Fibroblast of skin of scalp (primary cell): ENCODE measurements around the gene FGF18.
"Not testable (repeated sequence)": the region's sequence is repeated elsewhere in the genome, so short reads cannot be mapped to it uniquely, and the experiment has no call there.

Experiments
- DNase-seq: peaks from one replicate; pipeline ENCODE4 v3.0.0-alpha.2; 2013

FGF18 gene

DNA sequence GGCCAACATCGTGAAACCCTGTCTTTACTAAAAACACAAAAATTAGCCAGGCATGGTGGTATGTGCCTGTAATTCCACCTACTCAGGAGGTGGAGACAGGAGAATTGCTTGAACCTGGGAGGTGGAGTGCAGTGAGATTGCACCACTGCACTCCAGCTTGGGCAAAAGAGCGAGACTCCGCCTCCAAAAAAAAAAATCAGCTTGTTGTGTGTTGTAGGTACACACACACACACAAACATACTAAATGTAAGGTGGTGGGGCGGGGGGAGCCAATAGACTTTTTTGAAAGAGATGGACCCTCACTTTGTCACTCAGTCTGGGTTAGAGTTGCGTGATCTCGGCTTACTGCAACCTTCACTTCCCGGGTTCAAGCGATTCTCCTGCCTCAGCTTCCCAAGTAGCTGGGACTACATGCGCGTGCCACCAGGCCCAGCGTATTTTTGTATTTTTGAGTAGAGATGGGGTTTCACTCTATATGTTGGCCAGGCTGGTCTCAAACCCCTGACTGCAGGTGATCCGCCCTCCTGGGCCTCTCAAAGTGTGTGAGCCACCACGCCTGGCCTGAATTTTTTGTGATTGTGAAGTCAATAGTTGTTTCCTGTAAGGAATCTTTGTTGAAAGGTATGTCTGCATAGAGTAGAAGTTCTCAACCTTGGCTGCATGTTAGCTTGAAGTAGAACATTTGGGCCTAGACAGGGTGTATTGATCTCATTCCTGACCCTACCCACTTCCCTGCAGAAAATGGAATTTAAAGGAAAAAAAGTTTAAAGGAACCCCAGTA is 18.1 kb upstream of the FGF18 start:
- DNase-seq = no peak

DNA sequence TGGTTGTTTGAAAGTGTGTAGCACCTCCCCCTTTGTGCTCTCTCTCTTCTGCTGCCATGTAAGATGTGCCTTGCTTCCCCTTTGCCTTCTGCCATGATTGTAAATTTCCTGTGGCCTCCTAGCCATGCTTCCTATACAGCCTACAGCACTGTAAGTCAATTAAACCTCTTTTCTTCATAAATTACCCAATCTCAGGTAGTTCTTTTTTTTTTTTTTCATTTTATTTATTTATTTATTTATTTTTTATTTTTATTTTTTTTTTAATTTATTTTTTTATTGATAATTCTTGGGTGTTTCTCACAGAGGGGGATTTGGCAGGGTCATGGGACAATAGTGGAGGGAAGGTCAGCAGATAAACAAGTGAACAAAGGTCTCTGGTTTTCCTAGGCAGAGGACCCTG is 16.7 kb upstream of the FGF18 start:
- not testable (repeated sequence) for DNase-seq

DNA sequence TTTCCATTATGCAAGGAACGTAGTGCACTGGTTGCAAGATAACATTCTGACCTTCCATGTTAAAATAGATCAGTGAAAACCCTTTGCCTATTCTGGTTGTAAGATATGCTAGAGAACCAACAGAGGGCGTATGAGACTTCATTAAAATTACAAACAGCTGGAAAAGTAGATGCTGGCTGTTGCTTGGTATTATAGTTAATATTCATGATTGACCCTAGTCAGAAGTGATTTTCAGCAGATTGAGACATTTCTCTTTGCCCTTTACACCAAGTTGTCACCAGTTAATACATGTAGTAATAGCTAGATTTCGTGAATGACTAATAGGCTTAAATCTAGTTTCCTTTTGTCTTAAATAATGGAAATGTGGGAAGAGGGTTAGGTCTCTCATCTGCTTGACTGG is 13.8 kb upstream of the FGF18 start:
- DNase-seq = peak; percentile 28

DNA sequence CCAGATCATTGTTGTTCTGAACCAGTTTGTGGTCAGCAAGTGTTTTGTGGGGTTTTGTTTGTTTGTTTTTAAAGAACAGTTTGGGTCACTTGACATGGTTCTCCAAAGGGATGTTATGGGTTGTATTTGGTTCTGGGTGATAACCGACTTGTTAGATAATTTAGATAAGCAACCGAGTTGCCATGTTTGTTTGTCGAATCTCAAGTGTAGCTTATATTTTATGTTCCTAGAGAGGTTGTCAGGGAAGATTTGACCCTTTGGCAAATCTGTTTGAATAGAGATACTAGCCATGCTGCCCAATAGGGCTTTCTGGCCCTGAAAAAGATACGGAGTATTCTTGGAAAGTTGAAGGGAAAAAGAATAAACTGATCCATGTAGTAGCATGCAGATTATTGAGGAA is 12.2 kb upstream of the FGF18 start:
- DNase-seq = no peak

GRCh38 chr5:171409164-171410136 is 10.0 kb upstream of the FGF18 start:
- DNase-seq = no peak

DNA sequence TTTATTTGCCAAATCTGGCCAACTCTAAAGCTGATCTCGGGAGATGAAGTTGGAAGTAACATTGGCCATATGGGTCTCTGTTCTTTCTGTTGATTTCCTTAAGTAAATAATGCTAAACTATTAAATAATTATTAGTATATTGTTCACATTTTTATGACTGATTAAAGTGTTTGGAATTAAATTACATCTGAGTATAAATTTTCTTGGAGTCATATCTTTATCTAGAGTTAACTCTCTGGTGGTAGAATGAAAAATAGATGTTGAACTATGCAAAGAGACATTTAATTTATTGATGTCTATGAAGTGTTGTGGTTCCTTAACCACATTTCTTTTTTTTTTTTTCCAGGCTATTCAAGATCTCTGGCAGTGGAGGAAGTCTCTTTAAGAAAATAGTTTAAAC is 9.3 kb upstream of the FGF18 start:
- peak; percentile 12 for DNase-seq

- no peak for DNase-seq
Observed at GRCh38 chr5:171412186-171412585, 7.3 kb upstream of the FGF18 start.

GRCh38 chr5:171413153-171413910 is 6.1 kb upstream of the FGF18 start:
- no peak for DNase-seq

DNA sequence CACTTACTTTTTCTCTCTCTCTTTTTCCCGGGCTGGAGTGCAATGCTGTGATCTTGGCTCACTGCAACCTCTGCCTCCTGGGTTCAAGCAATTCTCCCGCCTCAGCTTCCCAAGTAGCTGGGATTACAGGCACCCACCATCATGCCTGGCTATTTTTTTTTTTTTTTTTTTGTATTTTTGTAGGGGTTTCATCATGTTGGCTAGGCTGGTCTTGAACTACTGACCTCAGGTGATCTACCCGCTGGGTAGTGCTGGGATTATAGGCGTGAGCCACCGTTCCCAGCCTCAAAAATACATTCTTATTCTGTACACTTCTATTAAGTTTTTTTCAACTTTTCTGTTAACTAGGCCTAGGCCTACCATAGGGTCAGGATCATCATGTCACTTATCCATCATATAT is 5.5 kb upstream of the FGF18 start:
- DNase-seq = not testable (repeated sequence)

- DNase-seq = no peak
Observed at GRCh38 chr5:171415115-171415730, 4.2 kb upstream of the FGF18 start.

DNA sequence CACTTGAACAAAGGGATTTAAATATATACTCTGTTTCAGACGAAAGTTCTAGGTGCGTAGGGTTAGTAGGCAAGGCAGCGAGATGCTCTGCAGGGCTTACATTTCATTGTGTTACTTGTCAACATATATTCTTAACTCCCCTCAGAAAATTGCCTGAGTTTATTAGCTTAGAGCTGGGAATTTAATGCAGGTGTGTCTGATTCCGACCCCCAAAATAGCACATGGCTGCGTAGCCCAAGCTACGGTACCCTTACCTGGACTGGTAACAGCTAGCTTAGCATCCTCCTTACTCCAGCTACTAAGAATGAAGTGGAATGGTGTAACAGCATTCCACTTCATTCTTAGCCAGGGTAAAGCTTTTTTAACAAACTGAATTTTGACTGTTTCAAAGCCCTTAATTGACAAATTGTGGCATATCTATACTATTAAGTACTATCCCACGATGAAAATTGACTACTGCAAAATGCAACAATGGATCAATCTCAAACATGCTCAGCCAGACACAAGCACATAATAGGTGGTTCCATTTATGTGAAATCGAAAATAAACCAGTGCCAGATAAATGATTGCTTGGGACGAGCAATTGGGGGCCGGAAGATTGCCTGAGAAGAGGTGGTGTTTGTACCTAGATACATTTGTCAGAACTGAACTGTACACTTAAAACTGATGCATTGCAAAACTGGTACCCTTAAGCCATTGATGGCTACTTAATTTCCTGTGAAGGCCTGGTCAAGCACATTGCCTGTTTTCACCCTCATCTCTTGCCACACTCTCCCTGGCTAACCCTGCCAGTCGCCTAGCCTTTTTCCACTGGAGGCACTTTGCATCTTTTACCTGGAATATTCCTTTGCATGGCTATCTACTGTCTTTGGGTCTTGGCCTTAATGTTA is 3.0 kb upstream of the FGF18 start:
- no peak for DNase-seq

- peak; percentile 79 for DNase-seq
Observed at GRCh38 chr5:171418316-171418981, 998 bp upstream of the FGF18 start.

GRCh38 chr5:171419688-171420430 is 412 bp downstream of the FGF18 start:
- peak; percentile 29 for DNase-seq

DNA sequence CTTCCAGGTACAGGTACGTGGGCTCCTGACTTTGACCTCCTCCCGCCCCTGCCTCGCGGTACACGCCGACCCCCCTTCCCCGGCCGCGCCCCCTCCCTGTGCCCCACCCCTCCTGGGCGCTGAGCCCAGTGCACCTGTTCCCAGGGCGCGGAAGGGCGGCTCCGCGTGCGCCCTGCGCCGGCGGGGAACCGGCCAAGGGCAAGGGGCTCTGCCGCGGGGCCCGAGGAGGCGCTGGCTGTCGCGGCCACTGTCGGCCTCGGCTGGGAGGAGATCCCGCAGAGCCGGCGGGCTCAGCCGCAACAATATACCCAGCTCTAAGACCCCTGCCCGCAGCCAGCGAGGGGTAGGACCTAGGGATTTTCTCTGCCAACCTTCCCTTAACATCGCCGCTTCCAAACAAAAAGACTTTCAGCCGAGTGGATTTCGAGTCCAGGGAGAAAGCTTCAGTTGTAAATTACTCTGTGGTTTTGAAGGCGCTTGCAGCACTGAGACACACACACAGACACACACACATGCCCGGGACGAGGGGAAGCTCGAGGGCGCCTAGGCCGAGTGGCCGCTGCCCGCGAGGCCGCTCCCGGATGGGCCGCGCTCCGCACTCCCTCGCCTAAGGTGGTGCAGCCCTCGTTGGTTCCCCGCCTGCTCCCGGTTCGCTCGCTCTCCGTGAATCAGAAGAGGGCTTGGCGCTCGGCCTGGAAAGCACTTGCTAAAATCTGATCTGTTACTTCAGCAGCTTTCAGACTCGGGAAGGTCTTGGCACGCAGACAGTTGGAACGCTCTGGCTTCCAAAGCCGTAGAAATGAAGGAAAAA is 1.2 kb downstream of the FGF18 start:
- peak; percentile 79 for DNase-seq

GRCh38 chr5:171421331-171422262 is 2.1 kb downstream of the FGF18 start:
- no peak for DNase-seq

DNA sequence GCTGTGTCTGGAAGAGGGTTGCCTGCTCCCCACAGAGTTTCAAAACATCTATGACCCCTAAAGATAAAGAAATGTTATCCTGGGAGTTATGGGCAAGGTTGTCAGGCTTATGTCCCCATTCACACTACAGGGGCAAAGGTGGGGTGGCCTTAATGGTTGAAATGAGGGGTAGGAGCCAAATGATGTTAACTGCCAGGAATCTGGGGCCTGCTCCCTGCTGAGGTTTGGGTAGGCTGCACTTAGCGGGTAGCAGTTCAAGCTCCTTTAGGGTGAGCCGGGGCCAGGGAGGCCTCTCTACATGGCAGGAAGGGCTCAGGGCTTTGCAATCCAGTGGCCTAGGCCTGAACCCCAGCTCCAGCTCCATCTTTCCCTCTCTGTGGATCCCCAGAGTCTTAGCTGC is 3.0 kb downstream of the FGF18 start:
- no peak for DNase-seq

DNA sequence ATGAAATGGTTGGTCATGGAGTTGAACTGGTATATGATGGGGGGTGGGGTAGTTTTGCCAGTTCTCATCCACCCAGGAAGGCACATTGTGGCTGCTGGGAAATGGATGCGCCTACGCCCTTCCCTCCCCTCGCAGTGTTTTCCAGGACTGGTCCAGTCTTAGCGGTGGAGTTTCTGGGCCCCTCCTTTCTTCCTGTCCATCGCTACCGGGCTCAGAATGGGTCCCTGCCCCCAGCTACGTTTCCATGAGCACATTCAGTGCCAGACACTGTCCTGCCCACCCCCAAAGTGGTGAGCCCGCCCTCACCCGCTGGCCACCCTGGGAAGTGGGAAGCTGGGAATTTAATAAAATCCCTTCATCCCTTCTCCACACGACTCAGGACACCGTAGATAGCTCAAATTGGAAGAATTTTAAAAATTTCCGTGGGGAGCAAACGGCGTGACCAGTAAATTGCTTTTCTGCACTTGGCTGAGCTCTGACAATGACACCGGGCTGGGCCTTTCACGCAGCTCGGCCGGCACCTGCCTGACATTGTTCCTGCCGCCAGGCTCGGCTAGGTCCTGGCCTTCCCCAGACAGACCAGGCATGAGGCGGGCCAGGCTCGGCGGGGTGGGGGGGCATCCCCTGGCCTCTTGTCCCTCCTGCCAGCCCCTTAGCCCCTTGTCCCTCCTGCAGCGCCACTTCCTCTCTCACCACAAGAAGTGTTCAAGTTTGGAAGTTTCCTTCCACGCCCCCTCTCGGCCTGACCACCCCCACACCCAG is 3.6 kb downstream of the FGF18 start:
- DNase-seq = no peak
